ENCODE results near the gene OPA3.

DNA sequence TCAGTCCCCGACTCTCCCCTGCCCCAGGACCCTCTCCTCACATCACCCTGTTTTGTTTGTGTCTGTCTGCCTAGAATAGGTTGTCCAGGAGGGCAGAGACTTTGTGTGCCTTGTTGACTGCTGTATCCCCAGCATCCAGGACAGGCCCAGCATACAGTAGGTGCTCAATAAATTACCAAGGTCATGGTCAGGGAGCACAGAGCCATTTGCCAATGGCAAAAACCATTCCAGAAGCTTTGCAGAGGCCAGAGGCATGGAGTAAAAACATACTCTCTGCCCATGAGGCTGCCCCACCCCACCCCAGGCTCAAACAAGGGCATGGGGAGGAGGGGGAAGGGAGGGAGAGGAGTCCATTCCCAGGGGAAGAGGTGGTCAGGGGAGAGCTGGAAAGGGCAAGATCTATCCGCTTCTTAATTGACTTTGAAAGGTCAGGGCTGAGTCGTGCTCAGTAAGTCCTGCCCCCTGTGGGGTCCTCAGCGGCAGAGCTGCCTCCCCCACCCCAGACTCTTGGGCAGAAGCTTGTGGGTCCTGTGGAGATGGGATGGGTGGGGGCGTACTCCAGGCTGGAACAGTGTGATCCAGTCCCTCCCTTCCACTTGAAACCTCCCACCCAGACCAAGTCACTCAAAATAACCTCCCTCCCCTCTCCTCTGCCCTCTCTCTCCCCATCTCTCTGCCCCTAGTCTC lies 13.0 kb upstream of the OPA3 start:
- TF ChIP-seq, protein P1, sequence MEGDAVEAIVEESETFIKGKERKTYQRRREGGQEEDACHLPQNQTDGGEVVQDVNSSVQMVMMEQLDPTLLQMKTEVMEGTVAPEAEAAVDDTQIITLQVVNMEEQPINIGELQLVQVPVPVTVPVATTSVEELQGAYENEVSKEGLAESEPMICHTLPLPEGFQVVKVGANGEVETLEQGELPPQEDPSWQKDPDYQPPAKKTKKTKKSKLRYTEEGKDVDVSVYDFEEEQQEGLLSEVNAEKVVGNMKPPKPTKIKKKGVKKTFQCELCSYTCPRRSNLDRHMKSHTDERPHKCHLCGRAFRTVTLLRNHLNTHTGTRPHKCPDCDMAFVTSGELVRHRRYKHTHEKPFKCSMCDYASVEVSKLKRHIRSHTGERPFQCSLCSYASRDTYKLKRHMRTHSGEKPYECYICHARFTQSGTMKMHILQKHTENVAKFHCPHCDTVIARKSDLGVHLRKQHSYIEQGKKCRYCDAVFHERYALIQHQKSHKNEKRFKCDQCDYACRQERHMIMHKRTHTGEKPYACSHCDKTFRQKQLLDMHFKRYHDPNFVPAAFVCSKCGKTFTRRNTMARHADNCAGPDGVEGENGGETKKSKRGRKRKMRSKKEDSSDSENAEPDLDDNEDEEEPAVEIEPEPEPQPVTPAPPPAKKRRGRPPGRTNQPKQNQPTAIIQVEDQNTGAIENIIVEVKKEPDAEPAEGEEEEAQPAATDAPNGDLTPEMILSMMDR (IDR thresholded peaks at IDR 0.05; ENCODE audit: insufficient read depth, low read length) = no peak
- no peak for TF ChIP-seq GABPA (IDR thresholded peaks at IDR 0.05; ENCODE audit: low read depth)

Data from HL-60 (cell line).